Endothelial cell of coronary artery (primary cell): ENCODE measurements around the gene EIF3I. TPM values are rescaled to one million over a fixed set of nuclear protein-coding genes. Genes with fewer than 3 reads are reported as not detected.

Experiments
- total RNA-seq: library from RNA; depleted of rRNA; stranded (reverse); fragments of >200 nt; gene quantifications from 2 replicates; pipeline ENCODE4 v1.2.3, GENCODE V29; 2014

The EIF3I gene
- total RNA-seq: 313 and 378 TPM in 2 replicates

GRCh38 chr1:32221980-32222755 is at the start of gene EIF3I, which contains the start of gene TMEM234:
Gene EIF3I, plus strand, starts transcription at chr1:32222407. Its CDS starts 35 bp downstream, at chr1:32222442.
Gene TMEM234, minus strand, starts transcription at chr1:32222353. Its CDS starts 31 bp downstream, at chr1:32222322.

GRCh38 chr1:32179443-32180185 is 42.6 kb upstream of the EIF3I start, which contains the start of gene TXLNA:
Gene TXLNA, plus strand, starts transcription at chr1:32179675. Its CDS starts 671 bp downstream, at chr1:32180346.

DNA sequence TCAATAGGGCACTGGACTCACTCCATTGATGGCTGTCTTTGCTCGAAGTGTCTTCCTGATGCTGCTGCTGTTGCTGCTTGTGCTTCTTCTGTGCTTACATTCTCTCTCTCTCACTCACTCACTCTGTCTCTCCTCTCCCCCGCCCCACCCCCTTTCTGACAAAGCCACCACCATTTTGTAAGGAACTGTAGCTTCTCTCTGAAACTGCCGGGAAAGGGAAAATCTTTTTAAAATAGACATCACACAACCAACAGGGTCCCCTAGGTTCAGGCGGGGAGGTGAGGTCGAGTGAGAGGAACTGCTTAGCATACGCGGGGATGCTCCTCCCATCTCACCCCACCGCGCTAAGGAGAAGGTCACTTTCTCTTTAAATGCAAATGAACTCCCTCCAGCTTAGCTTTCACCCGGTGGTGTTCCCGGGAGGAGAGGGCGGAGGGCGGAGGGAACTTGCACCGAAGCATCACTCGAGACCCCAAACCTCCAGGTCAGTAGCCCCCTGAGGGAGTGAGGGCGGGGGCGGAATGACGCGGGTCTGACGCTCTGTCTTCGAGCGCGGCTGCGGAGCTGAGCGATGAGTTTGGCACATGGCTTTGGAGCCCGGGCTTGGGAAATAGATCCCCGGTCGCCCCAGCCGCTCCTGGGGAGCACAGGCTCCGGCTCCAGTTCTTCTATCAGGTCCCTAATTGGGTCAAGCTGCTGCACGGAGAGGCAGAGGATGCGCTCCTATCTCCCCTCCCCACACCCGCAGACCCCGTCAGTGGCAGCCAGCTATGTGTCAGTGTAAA is 21.8 kb upstream of the EIF3I start, which contains the start of gene CCDC28B:
CCDC28B (plus strand) TSS at position 370 of the 785 bp plus-strand sequence. CDS start 1,341 bp downstream, outside the sequence.

DNA sequence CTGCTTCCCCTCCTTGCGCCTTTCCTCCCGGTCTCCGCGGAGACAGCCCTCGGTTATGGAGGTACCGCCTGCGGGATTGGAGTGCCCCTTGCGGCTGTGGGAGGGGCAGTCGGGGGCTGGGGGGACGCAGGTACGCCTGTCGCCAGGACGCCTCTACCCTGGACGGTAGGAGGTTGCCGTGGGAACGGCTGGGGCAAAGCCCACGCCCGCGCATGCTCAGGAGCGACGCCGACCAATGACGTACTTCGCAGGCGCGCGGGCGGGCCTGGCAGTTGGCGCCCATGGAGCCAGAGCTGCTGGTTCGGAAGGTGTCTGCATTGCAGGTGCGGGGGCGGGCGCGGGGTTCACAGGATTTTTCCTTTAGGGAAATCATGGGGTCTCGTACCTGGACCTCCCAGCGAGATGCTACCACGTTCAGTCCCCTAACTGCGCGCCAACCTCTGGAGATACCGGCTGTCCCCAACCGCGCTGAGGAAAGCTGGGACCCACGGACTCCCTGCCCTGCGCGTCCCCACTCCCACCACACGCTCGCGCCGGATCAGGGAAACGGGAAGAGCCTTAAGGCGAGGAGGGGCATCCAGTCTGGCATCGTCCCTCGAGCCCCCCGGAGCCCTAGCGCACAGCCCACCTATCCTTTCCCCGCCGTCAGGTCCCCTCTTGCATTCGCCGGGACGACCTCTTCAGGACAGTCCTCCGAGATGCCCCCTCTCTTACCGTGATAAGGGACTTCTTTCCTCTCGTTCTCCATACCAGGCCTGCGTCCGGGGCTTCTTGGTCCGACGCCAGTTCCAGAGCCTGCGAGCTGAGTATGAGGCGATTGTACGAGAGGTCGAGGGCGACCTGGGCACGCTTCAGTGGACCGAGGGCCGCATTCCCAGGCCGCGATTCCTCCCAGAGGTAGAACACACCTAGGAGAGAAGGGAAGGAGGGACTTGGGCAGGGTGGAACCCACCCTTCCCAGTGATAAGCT is 16.5 kb upstream of the EIF3I start, which contains the start of gene IQCC:
IQCC (plus strand) TSS at position 271 of the 970 bp plus-strand sequence; CDS start at position 282, 11 bp downstream.

DNA sequence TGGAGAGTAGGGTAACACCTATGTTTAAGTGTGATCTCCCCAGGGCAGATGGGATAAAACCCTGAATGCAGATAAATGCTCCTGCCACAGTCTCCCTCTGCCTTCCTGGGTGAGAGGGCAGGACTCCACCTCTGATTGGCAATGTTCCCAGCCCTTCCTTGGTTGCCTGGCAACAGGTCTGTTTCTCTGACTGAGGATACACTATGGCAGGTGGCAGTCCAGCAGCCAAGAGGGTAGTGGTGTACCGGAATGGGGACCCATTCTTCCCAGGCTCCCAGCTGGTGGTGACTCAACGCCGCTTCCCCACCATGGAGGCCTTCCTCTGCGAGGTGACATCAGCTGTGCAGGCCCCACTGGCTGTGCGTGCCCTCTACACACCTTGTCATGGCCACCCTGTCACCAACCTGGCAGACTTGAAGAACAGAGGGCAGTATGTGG is 13.3 kb upstream of the EIF3I start, which contains the start of gene DCDC2B:
DCDC2B (plus strand) TSS at position 199 of the 438 bp plus-strand sequence; CDS start at position 204, 5 bp downstream.

DNA sequence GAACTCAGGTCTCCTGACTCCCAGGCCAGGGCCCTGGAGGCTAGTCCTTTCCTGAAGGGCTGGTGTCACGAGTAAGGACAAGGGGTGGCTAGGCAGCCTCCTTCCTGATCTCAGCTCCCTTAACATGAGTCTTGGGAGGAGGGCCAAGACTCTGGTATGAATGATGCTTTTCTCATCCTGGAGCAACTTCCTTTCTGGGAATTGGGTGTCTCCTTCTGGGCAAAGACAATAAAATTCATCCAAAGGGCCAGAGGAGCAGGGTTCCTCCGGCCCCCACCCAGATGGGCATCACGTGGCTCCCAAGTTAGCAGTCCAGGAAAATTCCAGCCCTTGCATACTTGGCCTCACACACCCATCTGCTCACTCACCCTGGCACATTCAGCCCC is 24.7 kb downstream of the EIF3I start, which contains the start of gene FAM167B:
FAM167B (plus strand) TSS at position 335 of the 386 bp plus-strand sequence. CDS start 200 bp downstream, outside the sequence.

DNA sequence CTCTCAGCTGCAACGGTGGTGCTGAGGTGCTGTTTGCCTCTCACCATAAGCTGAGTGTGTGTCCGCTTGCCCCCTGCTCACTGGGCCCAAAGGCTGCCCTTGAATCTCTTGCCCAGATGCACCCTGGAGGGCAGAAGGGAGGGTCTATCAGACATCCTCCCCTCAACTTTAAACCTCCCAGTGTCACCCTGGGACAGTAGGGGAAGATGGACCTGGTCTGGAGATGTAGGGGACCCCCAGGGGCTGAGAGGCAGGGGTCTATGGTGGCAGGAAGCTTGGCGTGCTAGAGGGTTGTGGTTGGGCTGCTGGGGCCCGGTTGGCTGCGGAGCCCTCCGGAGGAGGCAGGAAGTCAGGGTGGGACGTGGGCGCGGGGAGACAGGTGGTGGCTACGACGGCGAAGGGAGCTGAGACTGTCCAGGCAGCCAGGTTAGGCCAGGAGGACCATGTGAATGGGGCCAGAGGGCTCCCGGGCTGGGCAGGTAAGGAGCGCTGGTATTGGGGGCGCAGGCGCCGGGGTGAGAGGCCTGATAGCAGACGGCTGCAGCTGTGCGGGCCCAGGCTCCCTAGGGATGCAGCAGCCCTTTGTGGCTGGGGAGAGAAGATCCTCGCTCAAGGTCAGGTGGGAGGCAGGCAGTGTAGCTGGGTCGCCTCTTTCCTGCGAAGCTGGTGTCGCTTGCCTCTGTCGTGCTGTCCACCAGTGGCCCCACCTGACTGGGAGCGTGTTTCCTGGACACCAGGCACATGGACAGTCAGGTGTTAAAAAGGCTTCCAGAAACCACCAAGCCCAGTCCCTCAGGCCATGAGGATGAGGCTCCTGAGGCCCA is 28.9 kb downstream of the EIF3I start, which contains the start of gene LCK:
LCK (plus strand) TSS at position 373 of the 824 bp plus-strand sequence. CDS start 23,065 bp downstream, outside the sequence.

Other genes with a start within 250 kb of the EIF3I start
- gene KHDRBS1, start 208.5 kb upstream of the EIF3I start, total RNA-seq: 53.1 and 68.0 TPM in 2 replicates
- 10.6 and 11.8 TPM in 2 replicates for gene TMEM39B, start 149.5 kb upstream of the EIF3I start, total RNA-seq
- 28.3 and 32.8 TPM in 2 replicates for gene KPNA6, start 114.4 kb upstream of the EIF3I start, total RNA-seq
- gene TXLNA, start 42.7 kb upstream of the EIF3I start, total RNA-seq: 69.9 and 73.1 TPM in 2 replicates
- gene CCDC28B, start 21.8 kb upstream of the EIF3I start, total RNA-seq: 18.3 and 20.1 TPM in 2 replicates
- 1.3 and 1.4 TPM in 2 replicates for gene IQCC, start 16.7 kb upstream of the EIF3I start, total RNA-seq
- gene DCDC2B, start 13.3 kb upstream of the EIF3I start, total RNA-seq: not detected in 2 replicates
- 12.7 and 16.3 TPM in 2 replicates for gene TMEM234, start 54 bp upstream of the EIF3I start, total RNA-seq
- 1.7 and 9.8 TPM in 2 replicates for gene FAM167B, start 24.8 kb downstream of the EIF3I start, total RNA-seq
- 0.09 TPM in 1 of 2 replicates, not detected in the other for gene LCK, start 28.9 kb downstream of the EIF3I start, total RNA-seq
- gene HDAC1, start 69.7 kb downstream of the EIF3I start, total RNA-seq: 118 and 146 TPM in 2 replicates
- 76.6 and 108 TPM in 2 replicates for gene MARCKSL1, start 113.8 kb downstream of the EIF3I start, total RNA-seq
- gene FAM229A, start 140.1 kb downstream of the EIF3I start, total RNA-seq: 0.81 and 1.6 TPM in 2 replicates
- gene TSSK3, start 140.1 kb downstream of the EIF3I start, total RNA-seq: 0.18 and 0.19 TPM in 2 replicates
- gene BSDC1, start 172.0 kb downstream of the EIF3I start, total RNA-seq: 41.4 and 55.3 TPM in 2 replicates
- under 0.01 TPM in 2 replicates for gene ZBTB8B, start 242.7 kb downstream of the EIF3I start, total RNA-seq